Spleen (tissue), 11 donors: ENCODE measurements around the gene ENTPD5. TPM values are rescaled to one million over a fixed set of nuclear protein-coding genes. Genes with fewer than 3 reads are reported as not detected.

Experiments
- DNase-seq: peaks from one replicate; pipeline ENCODE4 v3.0.0-alpha.2; 2020
- H3K27ac ChIP-seq, 8 donors: fragments of 200-600 bp; sonication (generic) in 7 of 8; 1 replicate in 4 of 8; 2 replicates in 4 of 8; pipeline versions ENCODE4 v1.5.0 to v1.8.0; 2016 to 2021; ENCODE audit warnings: inconsistent platforms in 4 of 8, mild to moderate bottlenecking in 4 of 8, moderate library complexity in 1 of 8
- H3K27me3 ChIP-seq, 7 donors: fragments of 200-600 bp; sonication (generic) in 6 of 7; replicated peaks in 1 of 7; 1 replicate in 4 of 7; 2 replicates in 3 of 7; pipeline versions ENCODE4 v1.5.0 to v1.8.0; 2016 to 2021; ENCODE audit warnings: inconsistent platforms in 3 of 7, mild to moderate bottlenecking in 1 of 7
- H3K36me3 ChIP-seq, 6 donors: fragments of 200-600 bp; sonication (generic) in 5 of 6; 1 replicate in 4 of 6; 2 replicates in 2 of 6; pipeline versions ENCODE4 v1.5.0 to v1.8.0; 2016 to 2021; ENCODE audit warnings: inconsistent platforms in 2 of 6
- H3K4me1 ChIP-seq, 6 donors: fragments of 200-600 bp; sonication (generic) in 5 of 6; 1 replicate in 3 of 6; 2 replicates in 3 of 6; pipeline versions ENCODE4 v1.5.0 to v1.8.0; 2016 to 2021; ENCODE audit warnings: inconsistent platforms in 3 of 6
- H3K4me3 ChIP-seq, 8 donors: fragments of 200-600 bp; sonication (generic) in 7 of 8; 1 replicate in 4 of 8; 2 replicates in 4 of 8; pipeline versions ENCODE4 v1.5.0 to v1.8.0; 2016 to 2021; ENCODE audit warnings: inconsistent platforms in 4 of 8, mild to moderate bottlenecking in 4 of 8, moderate library complexity in 2 of 8
- H3K9me3 ChIP-seq, 8 donors: fragments of 200-600 bp; sonication (generic) in 7 of 8; 1 replicate in 4 of 8; 2 replicates in 4 of 8; pipeline versions ENCODE4 v1.5.0 to v1.8.0; 2016 to 2021; ENCODE audit warnings: inconsistent platforms in 4 of 8
- CTCF ChIP-seq, 11 experiments: fragments of 200-600 bp in 7 of 11; fragments of 450-650 bp in 4 of 11; sonication (generic) in 4 of 11; IDR thresholded peaks in 8 of 11; conservative IDR thresholded peaks in 3 of 11; 1 replicate in 7 of 11; 2 replicates in 4 of 11; pipeline versions ENCODE4 v1.4.0 to v1.8.0; 2016 to 2021; ENCODE audit warnings: antibody characterized with exemption in 11 of 11, inconsistent platforms in 4 of 11, mild to moderate bottlenecking in 1 of 11
- POLR2A ChIP-seq, 3 donors: fragments of 450-650 bp; IDR thresholded peaks; one replicate each; pipeline ENCODE4 v1.5.1; 2017; ENCODE audit warnings: antibody characterized with exemption in 3 of 3, mild to moderate bottlenecking in 1 of 3
- POLR2AphosphoS5 ChIP-seq, 3 donors: sonication (generic); formaldehyde crosslinking; IDR thresholded peaks; one replicate each; pipeline ENCODE4 v1.5.1; 2017; ENCODE audit warnings: antibody characterized with exemption in 3 of 3
- WGBS, 5 donors: extraction: QIAGEN DNeasy Blood & Tissue Kit in 3 of 5; methylation state at CpG; one replicate each; pipeline versions ENCODE4 v1.1.5 to v1.1.7; 2013 to 2018; 5-methylcytosine and 5-hydroxymethylcytosine counted together
- intact Hi-C: fragments of 100-400 bp; cut with DNase I; formaldehyde crosslinking; loops from one replicate; pipeline ENCODE4 v1.15.0; 2023; ENCODE audit warnings: low total_unique reads
- polyA plus RNA-seq, 3 donors: library from polyadenylated mRNA; stranded (reverse); fragments of 200-250 nt; gene quantifications; one replicate each; pipeline ENCODE4 v1.2.1, GENCODE V29; 2013
- total RNA-seq, 7 donors: library from RNA; depleted of rRNA in 3 of 7; stranded (reverse); fragments of >200 nt in 3 of 7; fragmentation: NEBNext Ultra II Directional in 4 of 7; extraction: Animal tissue kit (Norgen Biotek cat#: 25700) in 4 of 7; gene quantifications; one replicate each; pipeline versions ENCODE4 v1.1.0 to v1.2.1, GENCODE V29; 2016 to 2021
- donor health status: healthy with polysubstance abuse.
- donor health status: DM: no; HTN: no; CAD: no; lungs with moderate emphysema.
- donor health status: DM: no; HTN: no; CAD: no.
- donor health status: Bipolar disorder and iron deficiency.
- donor health status: healthy.
- donor health status: DM: no; HTN: no; CAD: no.
- donor health status: DM: yes; HTN: yes; CAD: no.

The ENTPD5 gene
- total and polyA plus RNA-seq, 10 donors: 2.9 to 13.9 (median 7.6) TPM

- intact Hi-C loops: no loop called here
- 80 to 95% (median 90%) methylated on average over 4 of the region's 4 CpGs for whole genome bisulfite sequencing, 5 donors
- no peaks in the 10 kb centered on the region for H3K27me3 ChIP-seq
- DNase-seq: no peak
- no peaks in the 10 kb centered on the region for H3K9me3 ChIP-seq
- peaks cover 3 to 36% (median 15%) of the 10 kb centered on the region in 6 donors for H3K4me1 ChIP-seq
- no peak overlapping the region for H3K27ac ChIP-seq
- no peak overlapping the region for H3K4me3 ChIP-seq
- TF ChIP-seq POLR2AphosphoS5 (IDR thresholded peaks at IDR 0.05) (no peak), POLR2A (IDR thresholded peaks at IDR 0.05) (no peak), CTCF (IDR thresholded peaks at IDR 0.05 in 8 of 11, conservative IDR thresholded peaks at IDR 0.05 in 3 of 11) (no peak)
- peaks cover 0 to 52% (median 16%) of the 10 kb centered on the region in 6 donors for H3K36me3 ChIP-seq
These were observed 73.9 kb downstream of the ENTPD5 start for GRCh38 chr14:73945159-73945670.

DNA sequence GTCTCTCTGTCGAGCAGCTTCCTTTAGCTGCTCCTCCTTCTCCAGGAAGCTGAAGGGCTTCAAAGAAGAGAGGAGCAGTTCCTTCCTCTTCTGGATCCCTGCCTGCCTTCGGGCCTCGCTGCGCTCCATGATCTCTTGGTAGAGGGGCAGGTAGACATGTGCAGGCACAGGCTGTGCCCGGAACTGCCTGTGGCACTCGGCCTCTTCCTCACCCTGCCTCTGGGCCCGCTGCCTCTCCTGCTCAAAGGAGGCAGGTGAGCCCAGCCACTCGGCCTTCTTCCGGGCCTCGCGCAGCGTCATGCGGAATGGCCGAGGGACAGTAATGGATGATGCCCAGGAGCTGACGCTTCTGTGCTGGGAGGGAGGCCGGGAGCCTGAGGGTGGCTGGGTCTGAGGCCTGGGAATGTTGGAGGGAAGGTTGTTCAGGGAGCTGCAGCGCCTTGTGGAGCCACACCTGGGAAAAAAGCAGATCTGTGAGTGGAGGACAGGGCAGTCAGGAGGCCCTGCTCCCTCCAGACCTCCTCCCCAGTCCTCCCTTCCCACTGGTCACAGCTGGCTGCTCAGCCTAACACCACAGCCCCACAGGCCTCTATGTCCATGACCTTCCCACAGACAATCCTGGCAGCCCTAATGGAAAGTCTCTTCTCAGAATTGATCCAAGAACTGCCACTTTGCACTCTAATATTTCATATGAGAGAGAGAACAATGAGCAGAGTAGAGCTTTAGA, 74.5 kb downstream of the ENTPD5 start:
- H3K27ac ChIP-seq: peak overlapping the region in 5 of 8 donors; percentile 9 to 61 (median 59)
- intact Hi-C loops: no loop called here
- H3K9me3 ChIP-seq: no peaks in the 10 kb centered on the region
- no peaks in the 10 kb centered on the region for H3K27me3 ChIP-seq
- peaks cover 0 to 59% (median 18%) of the 10 kb centered on the region in 6 donors for H3K36me3 ChIP-seq
- no peak for DNase-seq
- TF ChIP-seq CTCF (IDR thresholded peaks at IDR 0.05 in 8 of 11, conservative IDR thresholded peaks at IDR 0.05 in 3 of 11) (no peak), POLR2A (IDR thresholded peaks at IDR 0.05) (no peak), POLR2AphosphoS5 (IDR thresholded peaks at IDR 0.05) (no peak)
- peaks cover 3 to 35% (median 15%) of the 10 kb centered on the region in 6 donors for H3K4me1 ChIP-seq
- no peak overlapping the region for H3K4me3 ChIP-seq
- WGBS, 5 donors: 80 to 87% (median 83%) methylated on average over 12 to 17 of the region's 17 CpGs

DNA sequence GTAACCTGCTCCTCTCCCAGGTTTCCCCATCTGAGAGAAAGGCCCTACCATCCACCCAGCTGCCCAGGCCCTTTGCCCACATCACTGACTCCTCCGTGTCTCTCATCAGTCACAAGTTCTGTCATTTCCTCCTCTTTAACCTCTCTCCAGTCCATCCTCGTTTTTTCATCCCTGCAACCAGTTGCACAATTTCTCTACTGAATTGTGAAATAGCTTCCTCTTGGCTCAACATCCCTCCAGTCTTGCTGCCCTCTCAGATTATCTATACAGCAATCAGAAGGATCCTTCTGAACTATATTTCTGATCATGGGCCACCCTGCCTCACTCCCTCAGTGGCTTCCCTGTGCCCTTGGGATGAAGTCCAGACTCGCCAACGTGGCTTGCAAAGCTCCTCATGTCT, 76.0 kb downstream of the ENTPD5 start:
- 26 to 54% (median 33%) methylated on average over 4 of the region's 4 CpGs for WGBS, 5 donors
- no peak overlapping the region for H3K4me3 ChIP-seq
- H3K27ac ChIP-seq: peak overlapping the region in 5 of 8 donors; percentile 47 to 61 (median 59)
- TF ChIP-seq POLR2AphosphoS5 (IDR thresholded peaks at IDR 0.05): peak in 1 of 3 donors; percentile 17
- no peak for TF ChIP-seq CTCF (IDR thresholded peaks at IDR 0.05 in 8 of 11, conservative IDR thresholded peaks at IDR 0.05 in 3 of 11)
- TF ChIP-seq POLR2A (IDR thresholded peaks at IDR 0.05): no peak
- H3K9me3 ChIP-seq: no peaks in the 10 kb centered on the region
- intact Hi-C loops: no loop called here
- H3K27me3 ChIP-seq: no peaks in the 10 kb centered on the region
- H3K4me1 ChIP-seq: peaks cover 0 to 28% (median 10%) of the 10 kb centered on the region in 6 donors
- H3K36me3 ChIP-seq: peaks cover 0 to 65% (median 21%) of the 10 kb centered on the region in 6 donors
- no peak for DNase-seq

DNA sequence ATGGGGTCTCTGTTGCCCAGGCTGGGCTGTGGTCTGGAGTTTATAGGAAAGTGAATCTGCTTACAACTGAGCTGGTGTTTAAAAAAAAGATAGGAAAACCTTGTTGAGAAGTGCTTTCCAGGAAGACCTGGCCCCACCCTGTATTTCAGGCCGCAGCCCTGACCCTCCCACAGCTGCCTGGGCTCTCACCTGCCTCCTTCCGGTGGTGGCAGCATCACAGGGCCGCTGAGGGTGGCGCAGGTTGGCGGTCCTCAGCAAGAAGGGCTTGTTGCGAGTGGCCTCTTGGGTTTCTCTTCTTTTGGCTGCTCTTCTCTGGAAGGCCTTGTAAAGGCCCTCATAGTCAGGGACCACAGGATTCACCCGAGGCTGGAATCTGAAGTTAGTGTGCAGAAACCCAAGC, 76.9 kb downstream of the ENTPD5 start:
- Histone ChIP-seq H3K27ac (peak overlapping the region in 6 of 8 donors; percentile 5 to 61 (median 54)), H3K4me1 (peaks cover 0 to 28% (median 10%) of the 10 kb centered on the region in 6 donors), H3K9me3 (no peaks in the 10 kb centered on the region), H3K27me3 (no peaks in the 10 kb centered on the region), H3K4me3 (no peak overlapping the region), H3K36me3 (peaks cover 0 to 74% (median 29%) of the 10 kb centered on the region in 6 donors)
- no peak for DNase-seq
- TF ChIP-seq CTCF (IDR thresholded peaks at IDR 0.05 in 8 of 11, conservative IDR thresholded peaks at IDR 0.05 in 3 of 11): no peak
- 77 to 90% (median 78%) methylated on average over 7 of the region's 7 CpGs for WGBS, 5 donors
- intact Hi-C loops: no loop called here
